Vagina (tissue), 2 donors: Measurements from ENCODE around the gene PCDHA1.
"Not testable (repeated sequence)": the region's sequence is repeated elsewhere in the genome, so short reads cannot be mapped to it uniquely, and the experiment has no call there.

ENCODE experiments used
- CTCF ChIP-seq, 3 experiments: fragments of 450-650 bp in 2 of 3; fragments of 200-600 bp in 1 of 3; sonication (generic) in 1 of 3; IDR thresholded peaks; one replicate each; pipeline ENCODE4 v1.5.1; 2017 to 2019; ENCODE audit warnings: antibody characterized with exemption in 3 of 3, mild to moderate bottlenecking in 2 of 3, moderate library complexity in 2 of 3
- POLR2A ChIP-seq, 2 donors: fragments of 450-650 bp; IDR thresholded peaks; one replicate each; pipeline ENCODE4 v1.6.1; 2017; ENCODE audit warnings: antibody characterized with exemption in 2 of 2, mild to moderate bottlenecking in 2 of 2, moderate library complexity in 2 of 2

- TF ChIP-seq CTCF, POLR2A (IDR thresholded peaks at IDR 0.05): not testable (repeated sequence)
Measured at GRCh38 chr5:140787849-140788504, 2.0 kb downstream of the PCDHA1 start.
